DND-41 (cell line): ENCODE measurements around the gene C16orf86.

Experiments used
- CTCF ChIP-seq: IDR thresholded peaks from 2 replicates; pipeline ENCODE4 v1.5.1; 2012; ENCODE audit warnings: borderline replicate concordance, low read length, moderate library complexity, mild to moderate bottlenecking; ENCODE audit not compliant: poor library complexity, severe bottlenecking; ENCODE audit errors: extremely low read depth
- EZH2 ChIP-seq: IDR thresholded peaks from 3 replicates; pipeline ENCODE4 v1.6.1; 2012; ENCODE audit warnings: borderline replicate concordance, low read depth, mild to moderate bottlenecking, moderate library complexity, low read length, inconsistent platforms; ENCODE audit not compliant: severe bottlenecking

GRCh38 chr16:67653789-67654402, 12.7 kb upstream of the C16orf86 start:
- no peak for TF ChIP-seq CTCF
- no peak for TF ChIP-seq EZH2
